GM18499 (cell line): Measurements from ENCODE around the gene SPATA32.

Source experiments
- ATAC-seq: cut with Tn5 transposase; IDR thresholded peaks from one replicate; pipeline ENCODE4 v1.9.1; 2021; ENCODE audit warnings: moderate number of reproducible peaks; ENCODE audit not compliant: insufficient read depth, unreplicated experiment

Gene SPATA32

GRCh38 chr17:45221081-45222013, 40.5 kb downstream of the SPATA32 start, which contains the start of gene FMNL1:
FMNL1 (plus strand) TSS chr17:45221885; CDS start chr17:45222125, 240 bp downstream.
- ATAC-seq = no peak

- ATAC-seq = no peak
These were observed 41.8 kb downstream of the SPATA32 start for GRCh38 chr17:45220079-45220478.

- no peak for ATAC-seq
These were observed 42.8 kb downstream of the SPATA32 start for GRCh38 chr17:45218895-45219661.
